Ovary (tissue), 3 donors: ENCODE measurements around the gene PITPNB.

Experiments used
- EP300 ChIP-seq: sonication (generic); formaldehyde crosslinking; IDR thresholded peaks from one replicate; pipeline ENCODE4 v1.6.1; 2017; ENCODE audit warnings: antibody characterized with exemption
- TF ChIP-seq, protein P1 (sequence below), 3 donors: fragments of 450-650 bp in 2 of 3; fragments of 200-600 bp in 1 of 3; IDR thresholded peaks; one replicate each; pipeline versions ENCODE4 v1.5.1 to v1.8.0; 2016 to 2022; ENCODE audit warnings: antibody characterized with exemption in 3 of 3, mild to moderate bottlenecking in 1 of 3
- donor health status: DM: no; HTN: no; CAD: no.

DNA sequence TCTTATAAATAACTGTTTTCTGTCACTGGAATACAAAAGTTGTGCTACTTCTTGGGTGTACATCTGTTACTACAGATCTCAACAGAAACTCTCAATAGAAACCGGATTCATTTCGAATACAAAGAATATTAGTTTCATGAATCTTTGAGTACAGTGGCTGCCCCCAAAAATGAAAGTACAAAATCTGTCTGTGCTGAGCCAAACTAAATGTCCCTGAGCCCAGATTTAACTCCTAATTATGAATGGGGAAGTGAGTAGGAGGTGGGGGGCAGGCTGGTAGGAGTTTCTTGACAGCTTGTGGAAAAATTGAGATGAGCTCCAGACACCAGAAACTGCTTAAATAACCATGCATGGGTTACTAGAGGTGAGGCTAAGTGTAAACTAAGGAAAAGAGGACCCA is 41.6 kb downstream of the PITPNB start:
- TF ChIP-seq, protein P1, sequence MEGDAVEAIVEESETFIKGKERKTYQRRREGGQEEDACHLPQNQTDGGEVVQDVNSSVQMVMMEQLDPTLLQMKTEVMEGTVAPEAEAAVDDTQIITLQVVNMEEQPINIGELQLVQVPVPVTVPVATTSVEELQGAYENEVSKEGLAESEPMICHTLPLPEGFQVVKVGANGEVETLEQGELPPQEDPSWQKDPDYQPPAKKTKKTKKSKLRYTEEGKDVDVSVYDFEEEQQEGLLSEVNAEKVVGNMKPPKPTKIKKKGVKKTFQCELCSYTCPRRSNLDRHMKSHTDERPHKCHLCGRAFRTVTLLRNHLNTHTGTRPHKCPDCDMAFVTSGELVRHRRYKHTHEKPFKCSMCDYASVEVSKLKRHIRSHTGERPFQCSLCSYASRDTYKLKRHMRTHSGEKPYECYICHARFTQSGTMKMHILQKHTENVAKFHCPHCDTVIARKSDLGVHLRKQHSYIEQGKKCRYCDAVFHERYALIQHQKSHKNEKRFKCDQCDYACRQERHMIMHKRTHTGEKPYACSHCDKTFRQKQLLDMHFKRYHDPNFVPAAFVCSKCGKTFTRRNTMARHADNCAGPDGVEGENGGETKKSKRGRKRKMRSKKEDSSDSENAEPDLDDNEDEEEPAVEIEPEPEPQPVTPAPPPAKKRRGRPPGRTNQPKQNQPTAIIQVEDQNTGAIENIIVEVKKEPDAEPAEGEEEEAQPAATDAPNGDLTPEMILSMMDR (IDR thresholded peaks at IDR 0.05) = no peak
- TF ChIP-seq EP300 = no peak
